Fibroblast of lung (primary cell): ENCODE measurements around the gene CLIC5. TPM values are rescaled to one million over a fixed set of nuclear protein-coding genes. Genes with fewer than 3 reads are reported as not detected.

ENCODE experiments used
- DNase-seq, 2 donors: peaks; one replicate each; pipeline versions ENCODE4 v3.0.0 to v3.0.0-alpha.2; 2010; ENCODE audit warnings: low read depth in 2 of 2
- H2AFZ ChIP-seq: 2 replicates; pipeline ENCODE4 v1.5.1; 2012; ENCODE audit warnings: low read length, control low read depth, inconsistent platforms
- H3K27ac ChIP-seq: 2 replicates; pipeline ENCODE4 v1.5.1; 2011; ENCODE audit warnings: low read length, control low read depth; ENCODE audit not compliant: insufficient read depth
- H3K27me3 ChIP-seq: 2 replicates; pipeline ENCODE4 v1.5.1; 2011; ENCODE audit warnings: mild to moderate bottlenecking, low read length; ENCODE audit not compliant: control insufficient read depth, insufficient read depth
- H3K36me3 ChIP-seq: 2 replicates; pipeline ENCODE4 v1.5.1; 2011; ENCODE audit warnings: low read length; ENCODE audit not compliant: control insufficient read depth, insufficient read depth
- H3K4me1 ChIP-seq: 2 replicates; pipeline ENCODE4 v1.5.1; 2011; ENCODE audit warnings: low read length; ENCODE audit not compliant: control insufficient read depth, insufficient read depth; ENCODE audit errors: extremely low read depth
- H3K4me2 ChIP-seq: 2 replicates; pipeline ENCODE4 v1.5.1; 2011; ENCODE audit warnings: low read length, control low read depth; ENCODE audit not compliant: insufficient read depth; ENCODE audit errors: extremely low read depth
- H3K4me3 ChIP-seq, 4 experiments: fragments of 200-600 bp in 1 of 4; sonication (generic) in 1 of 4; replicated peaks in 1 of 4; 2 replicates each; pipeline ENCODE4 v1.5.1; 2011 to 2016; ENCODE audit warnings: low read length in 4 of 4, low read depth in 3 of 4, mild to moderate bottlenecking in 3 of 4, control low read depth in 2 of 4, inconsistent platforms in 1 of 4, mixed read lengths in 1 of 4; ENCODE audit not compliant: insufficient read depth in 1 of 4; ENCODE audit errors: control extremely low read depth in 1 of 4
- H3K79me2 ChIP-seq: 2 replicates; pipeline ENCODE4 v1.5.1; 2012; ENCODE audit warnings: mild to moderate bottlenecking, low read length, inconsistent platforms; ENCODE audit not compliant: control insufficient read depth, insufficient read depth
- H3K9ac ChIP-seq: 2 replicates; pipeline ENCODE4 v1.5.1; 2011; ENCODE audit warnings: mild to moderate bottlenecking, low read length, control low read depth; ENCODE audit not compliant: insufficient read depth
- H3K9me3 ChIP-seq: 2 replicates; pipeline ENCODE4 v1.5.1; 2012; ENCODE audit warnings: low read depth, low read length; ENCODE audit not compliant: control insufficient read depth, insufficient read depth
- H4K20me1 ChIP-seq: 2 replicates; pipeline ENCODE4 v1.5.1; 2011; ENCODE audit warnings: low read length; ENCODE audit not compliant: control insufficient read depth, insufficient read depth; ENCODE audit errors: extremely low read depth
- EZH2 ChIP-seq: IDR thresholded peaks from 2 replicates; pipeline ENCODE4 v1.5.1; 2012; ENCODE audit warnings: low read length, control low read depth, mild to moderate bottlenecking; ENCODE audit errors: missing control alignments
- polyA plus RNA-seq, 2 donors: library from polyadenylated mRNA; depleted of rRNA in 1 of 2; stranded (reverse) in 1 of 2; unstranded in 1 of 2; fragments of >200 nt; gene quantifications; 2 replicates each; pipeline ENCODE4 v1.2.1, GENCODE V29; 2011 to 2012; ENCODE audit warnings: missing spikeins in 1 of 2
- total RNA-seq: library from RNA; depleted of rRNA; stranded (reverse); fragments of >200 nt; gene quantifications from 2 replicates; pipeline ENCODE4 v1.2.1, GENCODE V29; 2014
- TF ChIP-seq, protein P1 (sequence below), 2 donors: IDR thresholded peaks in 1 of 2; conservative IDR thresholded peaks in 1 of 2; 1 replicate in 1 of 2; 2 replicates in 1 of 2; pipeline ENCODE4 v1.5.1; 2011 to 2012; ENCODE audit warnings: low read length in 2 of 2, control low read depth in 1 of 2, inconsistent platforms in 1 of 2, low read depth in 1 of 2, mild to moderate bottlenecking in 1 of 2

CLIC5 gene
- total and polyA plus RNA-seq, 2 donors (not counting 1 experiment from before 2014, with no cell fraction given): 0.03 TPM; not detected in 1

DNA sequence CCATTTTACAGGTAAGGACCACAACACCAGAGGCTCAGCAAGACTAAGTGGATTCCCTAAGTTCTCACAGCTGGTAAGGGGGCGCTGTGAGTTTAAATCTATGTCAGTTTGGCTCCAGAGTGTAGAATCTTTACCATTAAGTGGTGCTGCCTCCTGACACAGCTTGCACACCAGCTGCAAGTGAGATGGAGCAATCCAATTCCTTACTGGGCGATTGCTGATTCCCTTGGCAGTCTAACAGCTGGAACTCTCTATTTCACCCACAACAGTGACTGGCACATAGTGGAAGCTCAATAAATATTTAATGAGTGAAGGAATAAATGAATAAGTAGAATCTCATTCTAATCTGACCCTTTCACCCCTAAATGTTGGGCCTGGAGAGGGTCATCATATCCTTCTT is 176.7 kb downstream of the CLIC5 start:
- H3K4me1 ChIP-seq: no peaks in the 10 kb centered on the region
- no peak for TF ChIP-seq EZH2
- TF ChIP-seq, protein P1, sequence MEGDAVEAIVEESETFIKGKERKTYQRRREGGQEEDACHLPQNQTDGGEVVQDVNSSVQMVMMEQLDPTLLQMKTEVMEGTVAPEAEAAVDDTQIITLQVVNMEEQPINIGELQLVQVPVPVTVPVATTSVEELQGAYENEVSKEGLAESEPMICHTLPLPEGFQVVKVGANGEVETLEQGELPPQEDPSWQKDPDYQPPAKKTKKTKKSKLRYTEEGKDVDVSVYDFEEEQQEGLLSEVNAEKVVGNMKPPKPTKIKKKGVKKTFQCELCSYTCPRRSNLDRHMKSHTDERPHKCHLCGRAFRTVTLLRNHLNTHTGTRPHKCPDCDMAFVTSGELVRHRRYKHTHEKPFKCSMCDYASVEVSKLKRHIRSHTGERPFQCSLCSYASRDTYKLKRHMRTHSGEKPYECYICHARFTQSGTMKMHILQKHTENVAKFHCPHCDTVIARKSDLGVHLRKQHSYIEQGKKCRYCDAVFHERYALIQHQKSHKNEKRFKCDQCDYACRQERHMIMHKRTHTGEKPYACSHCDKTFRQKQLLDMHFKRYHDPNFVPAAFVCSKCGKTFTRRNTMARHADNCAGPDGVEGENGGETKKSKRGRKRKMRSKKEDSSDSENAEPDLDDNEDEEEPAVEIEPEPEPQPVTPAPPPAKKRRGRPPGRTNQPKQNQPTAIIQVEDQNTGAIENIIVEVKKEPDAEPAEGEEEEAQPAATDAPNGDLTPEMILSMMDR (conservative IDR thresholded peaks at IDR 0.05 in 1 of 2, IDR thresholded peaks at IDR 0.05 in 1 of 2; ENCODE audit: low read depth in 1 of 2, low read length in 2 of 2): no peak
- no peak overlapping the region for H3K4me3 ChIP-seq
- H4K20me1 ChIP-seq: no peaks in the 10 kb centered on the region
- no peaks in the 10 kb centered on the region for H3K79me2 ChIP-seq
- H3K27ac ChIP-seq: no peak overlapping the region
- no peaks in the 10 kb centered on the region for H3K27me3 ChIP-seq
- no peak overlapping the region for H3K9ac ChIP-seq
- no peaks in the 10 kb centered on the region for H3K9me3 ChIP-seq
- no peak overlapping the region for H2AFZ ChIP-seq
- DNase-seq: no peak
- no peaks in the 10 kb centered on the region for H3K36me3 ChIP-seq
- H3K4me2 ChIP-seq: no peak overlapping the region

DNA sequence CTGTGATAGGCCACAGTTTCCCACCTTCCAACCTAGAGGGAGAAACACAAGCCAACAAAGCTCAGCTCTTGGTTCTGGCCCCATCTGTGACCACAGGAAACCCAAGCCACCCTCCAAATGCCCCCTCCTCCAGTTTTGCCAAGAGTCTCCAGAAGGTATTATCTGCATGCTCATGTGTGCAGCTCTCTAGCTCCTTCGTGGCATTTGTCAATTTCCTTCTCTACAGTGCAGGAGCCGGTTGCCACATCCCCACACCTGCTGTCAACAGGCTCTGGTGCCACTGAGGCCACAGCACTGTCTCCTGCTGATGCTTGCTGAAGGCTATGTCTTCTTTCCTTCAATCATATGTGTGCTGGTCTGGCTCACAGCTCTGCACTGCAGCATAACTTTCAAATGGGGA is 177.2 kb downstream of the CLIC5 start:
- H3K4me1 ChIP-seq: no peaks in the 10 kb centered on the region
- H3K27me3 ChIP-seq: no peaks in the 10 kb centered on the region
- H3K36me3 ChIP-seq: no peaks in the 10 kb centered on the region
- H3K4me2 ChIP-seq: no peak overlapping the region
- no peak overlapping the region for H3K9ac ChIP-seq
- no peaks in the 10 kb centered on the region for H3K9me3 ChIP-seq
- DNase-seq: no peak
- H2AFZ ChIP-seq: no peak overlapping the region
- no peak overlapping the region for H3K27ac ChIP-seq
- H4K20me1 ChIP-seq: no peaks in the 10 kb centered on the region
- no peaks in the 10 kb centered on the region for H3K79me2 ChIP-seq
- TF ChIP-seq, protein P1 (conservative IDR thresholded peaks at IDR 0.05 in 1 of 2, IDR thresholded peaks at IDR 0.05 in 1 of 2; ENCODE audit: low read depth in 1 of 2, low read length in 2 of 2): no peak
- no peak for TF ChIP-seq EZH2
- no peak overlapping the region for H3K4me3 ChIP-seq

DNA sequence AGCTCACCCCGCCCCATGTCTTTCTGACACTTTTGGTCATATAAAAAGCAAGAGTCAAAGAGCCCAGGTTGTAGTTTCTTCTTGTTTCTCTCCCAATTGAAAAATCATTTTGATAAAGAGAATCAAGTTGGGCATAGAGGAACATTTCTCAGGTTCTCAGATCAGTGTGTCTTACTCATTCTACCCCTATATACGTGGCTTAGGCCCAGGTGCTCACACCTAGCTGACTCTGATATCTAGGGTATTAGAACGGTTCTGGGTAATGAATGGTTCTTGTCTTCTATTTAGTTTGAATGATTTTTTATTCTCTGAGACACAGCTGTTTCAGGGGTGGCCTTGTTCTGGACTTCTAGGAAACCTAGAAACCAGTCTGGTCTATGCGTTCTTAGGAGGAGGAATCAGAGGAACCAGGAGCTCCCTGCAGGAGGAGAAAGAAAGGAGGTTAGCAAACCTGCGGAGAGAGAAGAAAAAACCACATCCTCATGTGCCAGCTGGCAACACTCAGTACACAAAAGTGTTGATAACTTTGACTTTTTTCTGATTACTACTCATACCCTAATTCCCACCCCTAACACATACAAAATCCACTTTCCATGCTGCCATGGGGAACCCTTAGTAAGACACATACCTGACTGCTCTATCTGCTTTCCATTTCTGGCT is 178.0 kb downstream of the CLIC5 start:
- no peaks in the 10 kb centered on the region for H3K36me3 ChIP-seq

More for the DNA sequence above, 178.0 kb downstream of the CLIC5 start:
- no peaks in the 10 kb centered on the region for H3K27me3 ChIP-seq
- no peaks in the 10 kb centered on the region for H3K9me3 ChIP-seq
- H3K4me2 ChIP-seq: no peak overlapping the region
- no peaks in the 10 kb centered on the region for H3K79me2 ChIP-seq
- H4K20me1 ChIP-seq: no peaks in the 10 kb centered on the region
- TF ChIP-seq, protein P1 (conservative IDR thresholded peaks at IDR 0.05 in 1 of 2, IDR thresholded peaks at IDR 0.05 in 1 of 2; ENCODE audit: low read depth in 1 of 2, low read length in 2 of 2): no peak
- no peak for TF ChIP-seq EZH2
- H3K27ac ChIP-seq: no peak overlapping the region
- no peak for DNase-seq
- no peaks in the 10 kb centered on the region for H3K4me1 ChIP-seq
- no peak overlapping the region for H3K9ac ChIP-seq
- H3K4me3 ChIP-seq: no peak overlapping the region
- H2AFZ ChIP-seq: no peak overlapping the region
